Activated CD4-positive, alpha-beta T cell treated with anti-CD3 and anti-CD28 coated beads, Interleukin-2, amount 10 ng/mL, durations not matched to agents 7 days and 5 days (primary cell): ENCODE data around the gene ERO1B. TPM values are rescaled to one million over a fixed set of nuclear protein-coding genes. Genes with fewer than 3 reads are reported as not detected.

Source experiments
- CTCF ChIA-PET: fragments of 350-600 bp; sonication (Branson Sonifier 250); formaldehyde crosslinking; loops from one replicate; lab custom pipeline; 2021; ENCODE audit warnings: antibody characterized with exemption; lab: Charles Lee
- POLR2A ChIA-PET: fragments of 350-600 bp; sonication (Branson Sonifier 250); formaldehyde crosslinking; loops from one replicate; lab custom pipeline; 2021; ENCODE audit warnings: antibody characterized with exemption; lab: Charles Lee
- DNase-seq: peaks from one replicate; pipeline ENCODE4 v3.0.0-alpha.2; 2020
- H3K27ac Mint-ChIP-seq: one replicate; pipeline ENCODE4 v1.8.0; 2021; ENCODE audit warnings: mild to moderate bottlenecking, moderate library complexity, mixed read lengths
- H3K27me3 Mint-ChIP-seq: one replicate; pipeline ENCODE4 v1.8.0; 2021; ENCODE audit warnings: mixed read lengths
- H3K36me3 Mint-ChIP-seq: one replicate; pipeline ENCODE4 v1.8.0; 2021; ENCODE audit warnings: low read depth, mixed read lengths
- H3K4me1 Mint-ChIP-seq: one replicate; pipeline ENCODE4 v1.8.0; 2021; ENCODE audit warnings: mixed read lengths
- H3K4me3 Mint-ChIP-seq: one replicate; pipeline ENCODE4 v1.8.0; 2021; ENCODE audit warnings: mild to moderate bottlenecking, moderate library complexity, mixed read lengths
- H3K9me3 Mint-ChIP-seq: one replicate; pipeline ENCODE4 v1.8.0; 2021; ENCODE audit warnings: mixed read lengths
- total RNA-seq, 2 experiments: library from RNA; stranded (reverse); gene quantifications; one replicate each; pipeline ENCODE4 v1.2.3, GENCODE V29; 2021

ERO1B gene
- total RNA-seq, 2 experiments from 2014 or later: 2.5 to 2.6 TPM

GRCh38 chr1:236228411-236228810 lies 53.3 kb downstream of the ERO1B start:
- DNase-seq: no peak
- Mint-ChIP-seq H3K4me3 (no peak overlapping the region), H3K36me3 (no peaks in the 10 kb centered on the region), H3K27me3 (no peaks in the 10 kb centered on the region), H3K4me1 (no peaks in the 10 kb centered on the region), H3K9me3 (no peaks in the 10 kb centered on the region), H3K27ac (no peak overlapping the region)
- POLR2A ChIA-PET: no interaction called here
- CTCF ChIA-PET: interaction anchor here (0.6 kb wide), 1 partner anchor 97 kb away, joined by 3 read pairs; no protein-coding TSS in a partner anchor

GRCh38 chr1:236222632-236223031 lies 59.1 kb downstream of the ERO1B start:
- ChIA-PET POLR2A (no interaction called here), CTCF (interaction anchor here (0.5 kb wide), 1 partner anchor 439 kb away, joined by 3 read pairs; no protein-coding TSS in a partner anchor)
- H3K9me3 Mint-ChIP-seq: no peaks in the 10 kb centered on the region
- no peaks in the 10 kb centered on the region for H3K36me3 Mint-ChIP-seq
- H3K27ac Mint-ChIP-seq: no peak overlapping the region
- H3K4me1 Mint-ChIP-seq: no peaks in the 10 kb centered on the region
- no peaks in the 10 kb centered on the region for H3K27me3 Mint-ChIP-seq
- H3K4me3 Mint-ChIP-seq: no peak overlapping the region
- DNase-seq: no peak

GRCh38 chr1:236220473-236220872 lies 61.3 kb downstream of the ERO1B start:
- no peaks in the 10 kb centered on the region for H3K4me1 Mint-ChIP-seq

GRCh38 chr1:236214761-236215160 lies 67.0 kb downstream of the ERO1B start:
- Mint-ChIP-seq H3K4me1 (no peaks in the 10 kb centered on the region), H3K27ac (no peak overlapping the region), H3K36me3 (peaks cover 3% of the 10 kb centered on the region), H3K9me3 (no peaks in the 10 kb centered on the region), H3K27me3 (no peaks in the 10 kb centered on the region), H3K4me3 (no peak overlapping the region)
- ChIA-PET POLR2A (no interaction called here), CTCF (no interaction called here)
- DNase-seq: no peak

More at GRCh38 chr1:236220473-236220872, 61.3 kb downstream of the ERO1B start:
- Mint-ChIP-seq H3K27ac (no peak overlapping the region), H3K36me3 (no peaks in the 10 kb centered on the region), H3K4me3 (no peak overlapping the region), H3K9me3 (no peaks in the 10 kb centered on the region), H3K27me3 (no peaks in the 10 kb centered on the region)
- ChIA-PET POLR2A (no interaction called here), CTCF (interaction anchor here (1.2 kb wide), 1 partner anchor 19 kb away, joined by 3 read pairs; no protein-coding TSS in a partner anchor)
- no peak for DNase-seq

GRCh38 chr1:236213534-236213933 lies 68.2 kb downstream of the ERO1B start:
- H3K4me1 Mint-ChIP-seq: no peaks in the 10 kb centered on the region
- DNase-seq: no peak

GRCh38 chr1:236211815-236212214 lies 69.9 kb downstream of the ERO1B start:
- H3K36me3 Mint-ChIP-seq: peaks cover 3% of the 10 kb centered on the region
- no peaks in the 10 kb centered on the region for H3K9me3 Mint-ChIP-seq
- POLR2A ChIA-PET: no interaction called here
- no peak overlapping the region for H3K27ac Mint-ChIP-seq
- CTCF ChIA-PET: no interaction called here
- H3K4me1 Mint-ChIP-seq: no peaks in the 10 kb centered on the region
- DNase-seq: no peak
- H3K27me3 Mint-ChIP-seq: no peaks in the 10 kb centered on the region
- H3K4me3 Mint-ChIP-seq: no peak overlapping the region

More at GRCh38 chr1:236213534-236213933, 68.2 kb downstream of the ERO1B start:
- CTCF ChIA-PET: no interaction called here
- Mint-ChIP-seq H3K9me3 (no peaks in the 10 kb centered on the region), H3K27me3 (no peaks in the 10 kb centered on the region), H3K4me3 (no peak overlapping the region), H3K36me3 (peaks cover 3% of the 10 kb centered on the region), H3K27ac (no peak overlapping the region)
- POLR2A ChIA-PET: no interaction called here

- Mint-ChIP-seq H3K4me1 (no peaks in the 10 kb centered on the region), H3K27me3 (no peaks in the 10 kb centered on the region), H3K4me3 (no peak overlapping the region), H3K27ac (no peak overlapping the region), H3K9me3 (no peaks in the 10 kb centered on the region), H3K36me3 (peaks cover 3% of the 10 kb centered on the region)
- DNase-seq: no peak
- ChIA-PET CTCF (no interaction called here), POLR2A (no interaction called here)
These were observed 72.0 kb downstream of the ERO1B start for GRCh38 chr1:236209713-236210112.

GRCh38 chr1:236209185-236209584 lies 72.6 kb downstream of the ERO1B start:
- Mint-ChIP-seq H3K4me3 (no peak overlapping the region), H3K4me1 (no peaks in the 10 kb centered on the region), H3K36me3 (peaks cover 6% of the 10 kb centered on the region), H3K27me3 (no peaks in the 10 kb centered on the region), H3K9me3 (no peaks in the 10 kb centered on the region), H3K27ac (no peak overlapping the region)
- POLR2A ChIA-PET: no interaction called here
- CTCF ChIA-PET: no interaction called here
- no peak for DNase-seq

GRCh38 chr1:236207569-236207968 lies 74.2 kb downstream of the ERO1B start:
- H3K36me3 Mint-ChIP-seq: peaks cover 15% of the 10 kb centered on the region
- POLR2A ChIA-PET: no interaction called here
- DNase-seq: no peak
- CTCF ChIA-PET: no interaction called here
- peaks cover 4% of the 10 kb centered on the region for H3K9me3 Mint-ChIP-seq
- no peaks in the 10 kb centered on the region for H3K4me1 Mint-ChIP-seq
- H3K27me3 Mint-ChIP-seq: no peaks in the 10 kb centered on the region
- H3K4me3 Mint-ChIP-seq: no peak overlapping the region
- H3K27ac Mint-ChIP-seq: no peak overlapping the region

GRCh38 chr1:236207121-236207520 lies 74.6 kb downstream of the ERO1B start:
- no peak for DNase-seq
- Mint-ChIP-seq H3K27ac (no peak overlapping the region), H3K4me3 (no peak overlapping the region), H3K4me1 (no peaks in the 10 kb centered on the region), H3K36me3 (peaks cover 17% of the 10 kb centered on the region), H3K27me3 (no peaks in the 10 kb centered on the region), H3K9me3 (peaks cover 5% of the 10 kb centered on the region)
- CTCF ChIA-PET: no interaction called here
- POLR2A ChIA-PET: no interaction called here

- Mint-ChIP-seq H3K9me3 (peaks cover 5% of the 10 kb centered on the region), H3K4me3 (no peak overlapping the region), H3K27ac (no peak overlapping the region), H3K27me3 (no peaks in the 10 kb centered on the region), H3K4me1 (no peaks in the 10 kb centered on the region), H3K36me3 (peaks cover 16% of the 10 kb centered on the region)
- CTCF ChIA-PET: no interaction called here
- DNase-seq: no peak
- POLR2A ChIA-PET: no interaction called here
These were observed 75.2 kb downstream of the ERO1B start for GRCh38 chr1:236206548-236206947.

- Mint-ChIP-seq H3K36me3 (peaks cover 28% of the 10 kb centered on the region), H3K4me1 (no peaks in the 10 kb centered on the region), H3K27me3 (no peaks in the 10 kb centered on the region), H3K27ac (no peak overlapping the region), H3K9me3 (peaks cover 18% of the 10 kb centered on the region), H3K4me3 (no peak overlapping the region)
- no peak for DNase-seq
- POLR2A ChIA-PET: no interaction called here
- CTCF ChIA-PET: no interaction called here
These were observed 77.1 kb downstream of the ERO1B start for GRCh38 chr1:236204656-236205055.

GRCh38 chr1:236204039-236204438 lies 77.7 kb downstream of the ERO1B start:
- Mint-ChIP-seq H3K27ac (no peak overlapping the region), H3K4me3 (no peak overlapping the region), H3K4me1 (no peaks in the 10 kb centered on the region), H3K9me3 (peaks cover 21% of the 10 kb centered on the region), H3K36me3 (peaks cover 28% of the 10 kb centered on the region), H3K27me3 (no peaks in the 10 kb centered on the region)
- ChIA-PET POLR2A (no interaction called here), CTCF (no interaction called here)
- no peak for DNase-seq

- POLR2A ChIA-PET: no interaction called here
- CTCF ChIA-PET: no interaction called here
- Mint-ChIP-seq H3K27ac (no peak overlapping the region), H3K4me1 (no peaks in the 10 kb centered on the region), H3K27me3 (no peaks in the 10 kb centered on the region), H3K9me3 (peaks cover 31% of the 10 kb centered on the region), H3K4me3 (no peak overlapping the region), H3K36me3 (peaks cover 38% of the 10 kb centered on the region)
- DNase-seq: no peak
These were observed 80.0 kb downstream of the ERO1B start for GRCh38 chr1:236201786-236202185.
